GM18520 (cell line): ENCODE data around the gene FBXO10.

Source experiments
- ATAC-seq: cut with Tn5 transposase; IDR thresholded peaks from one replicate; pipeline ENCODE4 v1.9.1; 2021; ENCODE audit not compliant: unreplicated experiment

The FBXO10 gene

GRCh38 chr9:37554318-37554717, 21.9 kb downstream of the FBXO10 start:
- no peak for ATAC-seq

- ATAC-seq, result no peak
Observed at GRCh38 chr9:37551888-37552287, 24.3 kb downstream of the FBXO10 start.

- no peak for ATAC-seq
Observed at GRCh38 chr9:37551468-37551867, 24.7 kb downstream of the FBXO10 start.

GRCh38 chr9:37550781-37551180, 25.4 kb downstream of the FBXO10 start:
- no peak for ATAC-seq

- ATAC-seq, result no peak
Observed at GRCh38 chr9:37549527-37549926, 26.7 kb downstream of the FBXO10 start.

- no peak for ATAC-seq
Observed at GRCh38 chr9:37547328-37547878, 28.8 kb downstream of the FBXO10 start.

GRCh38 chr9:37543468-37543867, 32.7 kb downstream of the FBXO10 start:
- ATAC-seq, result no peak

- no peak for ATAC-seq
Observed at GRCh38 chr9:37542895-37543294, 33.3 kb downstream of the FBXO10 start.

- ATAC-seq, result no peak
Observed at GRCh38 chr9:37542488-37542887, 33.7 kb downstream of the FBXO10 start.

- no peak for ATAC-seq
Observed at GRCh38 chr9:37541465-37541864, 34.7 kb downstream of the FBXO10 start.

GRCh38 chr9:37540634-37541033, 35.5 kb downstream of the FBXO10 start:
- ATAC-seq, result no peak

- ATAC-seq, result no peak
Observed at GRCh38 chr9:37539634-37540033, 36.5 kb downstream of the FBXO10 start.

GRCh38 chr9:37538099-37538498, 38.1 kb downstream of the FBXO10 start:
- no peak for ATAC-seq

GRCh38 chr9:37534901-37535300, 41.3 kb downstream of the FBXO10 start:
- ATAC-seq, result no peak

- no peak for ATAC-seq
Observed at GRCh38 chr9:37534412-37534811, 41.8 kb downstream of the FBXO10 start.

- peak; percentile 82 for ATAC-seq
Observed at GRCh38 chr9:37531699-37532098, 44.5 kb downstream of the FBXO10 start.

- ATAC-seq, result no peak
Observed at GRCh38 chr9:37528652-37529471, 47.3 kb downstream of the FBXO10 start.

GRCh38 chr9:37523916-37524315, 52.3 kb downstream of the FBXO10 start:
- no peak for ATAC-seq

GRCh38 chr9:37522971-37523370, 53.2 kb downstream of the FBXO10 start:
- ATAC-seq, result no peak

GRCh38 chr9:37521111-37521510, 55.1 kb downstream of the FBXO10 start:
- no peak for ATAC-seq

GRCh38 chr9:37520641-37521040, 55.5 kb downstream of the FBXO10 start:
- ATAC-seq, result no peak

GRCh38 chr9:37517923-37518322, 58.3 kb downstream of the FBXO10 start:
- ATAC-seq, result no peak
